GM12878 (cell line): ENCODE results near the gene PDE9A.

Experiments
- CBFB ChIP-seq: IDR thresholded peaks from 2 replicates; pipeline ENCODE4 v1.6.1; 2016; ENCODE audit warnings: antibody characterized with exemption, low read depth
- CTCF ChIP-seq, 3 experiments: IDR thresholded peaks in 2 of 3; conservative IDR thresholded peaks in 1 of 3; 2 replicates each; pipeline ENCODE4 v1.5.1; 2011; ENCODE audit warnings: low read depth in 3 of 3, low read length in 3 of 3, mild to moderate bottlenecking in 3 of 3, control low read depth in 2 of 3, moderate library complexity in 2 of 3, inconsistent platforms in 1 of 3, mixed read lengths in 1 of 3; ENCODE audit not compliant: control insufficient read depth in 2 of 3, insufficient read depth in 1 of 3; ENCODE audit errors: extremely low read depth in 1 of 3
- EP300 ChIP-seq, 2 experiments: fragments of 150-350 bp in 1 of 2; IDR thresholded peaks; 2 replicates each; pipeline ENCODE4 v1.6.1; 2011 to 2012; ENCODE audit warnings: low read depth in 2 of 2, low read length in 2 of 2, borderline replicate concordance in 1 of 2, improper control_type of control experiment in 1 of 2, inconsistent platforms in 1 of 2; ENCODE audit not compliant: control insufficient read depth in 1 of 2
- FOXK2 ChIP-seq: fragments of 450-650 bp; IDR thresholded peaks from 2 replicates; pipeline ENCODE4 v1.6.1; 2017; ENCODE audit warnings: mild to moderate bottlenecking, moderate library complexity
- HDAC2 ChIP-seq: fragments of 200-600 bp; sonication (generic); IDR thresholded peaks from 2 replicates; pipeline ENCODE4 v1.6.1; 2017
- NFYB ChIP-seq: IDR thresholded peaks from 2 replicates; pipeline ENCODE4 v1.6.1; 2011; ENCODE audit warnings: low read depth, mild to moderate bottlenecking, low read length, improper control_type of control experiment, moderate library complexity; ENCODE audit not compliant: insufficient read depth
- STAT3 ChIP-seq: IDR thresholded peaks from 2 replicates; pipeline ENCODE4 v1.6.1; 2011; ENCODE audit warnings: low read depth, low read length, improper control_type of control experiment
- WRNIP1 ChIP-seq: IDR thresholded peaks from 2 replicates; pipeline ENCODE4 v1.6.1; 2011; ENCODE audit warnings: low read depth, low read length, improper control_type of control experiment, borderline replicate concordance
- ZNF274 ChIP-seq: IDR thresholded peaks from one replicate; pipeline ENCODE4 v1.8.0; 2011; ENCODE audit not compliant: insufficient read length, insufficient read depth

- TF ChIP-seq EP300 (IDR thresholded peaks at IDR 0.05; ENCODE audit: borderline replicate concordance in 1 of 2, control insufficient read depth in 1 of 2, low read depth in 2 of 2, low read length in 2 of 2) (no peak), CBFB (no peak), FOXK2 (no peak), ZNF274 (no peak), NFYB (no peak), WRNIP1 (no peak), STAT3 (no peak), HDAC2 (no peak), CTCF (IDR thresholded peaks at IDR 0.05 in 2 of 3, conservative IDR thresholded peaks at IDR 0.05 in 1 of 3; ENCODE audit: control insufficient read depth in 2 of 3, extremely low read depth in 1 of 3, insufficient read depth in 1 of 3, low read depth in 3 of 3, low read length in 3 of 3) (no peak)
Measured at GRCh38 chr21:42635848-42636519, 17.4 kb upstream of the PDE9A start.
